GM21786 (cell line): Measurements from ENCODE around the gene CFAP73.

ENCODE experiments used
- ATAC-seq: cut with Tn5 transposase; IDR thresholded peaks from one replicate; pipeline ENCODE4 v1.9.1; 2021; ENCODE audit not compliant: unreplicated experiment

CFAP73 gene

DNA sequence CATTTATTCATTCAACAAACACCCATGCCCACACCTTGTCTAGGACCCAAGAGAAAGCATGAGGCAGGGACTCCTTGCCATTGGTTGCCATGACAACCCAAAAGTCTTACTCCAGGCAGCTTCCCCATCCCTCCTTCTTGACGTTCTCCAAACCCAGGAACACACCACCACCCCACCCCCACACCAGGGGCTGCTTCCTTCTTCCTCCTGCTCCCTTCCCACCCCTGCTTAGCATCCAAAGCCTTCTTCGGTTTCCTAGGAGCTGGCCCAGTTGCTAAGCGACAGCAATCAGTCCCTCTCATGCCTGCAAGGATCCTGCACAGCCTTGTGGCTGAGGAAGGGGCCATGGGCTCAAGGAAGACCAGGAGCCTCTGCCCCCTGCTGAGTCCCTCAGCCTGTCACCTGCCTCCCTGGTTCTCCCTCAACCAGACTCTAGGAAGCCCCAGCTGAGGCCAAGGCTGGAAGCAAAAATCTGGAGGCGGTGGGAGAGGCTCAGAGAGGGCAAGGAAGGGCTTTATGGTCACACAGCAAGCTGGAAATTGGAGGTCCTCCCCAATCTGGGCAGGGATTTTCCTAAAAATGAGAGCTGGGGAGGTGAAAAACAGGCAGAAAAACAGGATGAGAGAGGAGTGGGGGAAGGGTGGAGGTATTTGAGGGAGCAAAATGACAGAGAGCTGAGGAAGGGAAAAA, 29.4 kb upstream of the CFAP73 start:
- no peak for ATAC-seq

DNA sequence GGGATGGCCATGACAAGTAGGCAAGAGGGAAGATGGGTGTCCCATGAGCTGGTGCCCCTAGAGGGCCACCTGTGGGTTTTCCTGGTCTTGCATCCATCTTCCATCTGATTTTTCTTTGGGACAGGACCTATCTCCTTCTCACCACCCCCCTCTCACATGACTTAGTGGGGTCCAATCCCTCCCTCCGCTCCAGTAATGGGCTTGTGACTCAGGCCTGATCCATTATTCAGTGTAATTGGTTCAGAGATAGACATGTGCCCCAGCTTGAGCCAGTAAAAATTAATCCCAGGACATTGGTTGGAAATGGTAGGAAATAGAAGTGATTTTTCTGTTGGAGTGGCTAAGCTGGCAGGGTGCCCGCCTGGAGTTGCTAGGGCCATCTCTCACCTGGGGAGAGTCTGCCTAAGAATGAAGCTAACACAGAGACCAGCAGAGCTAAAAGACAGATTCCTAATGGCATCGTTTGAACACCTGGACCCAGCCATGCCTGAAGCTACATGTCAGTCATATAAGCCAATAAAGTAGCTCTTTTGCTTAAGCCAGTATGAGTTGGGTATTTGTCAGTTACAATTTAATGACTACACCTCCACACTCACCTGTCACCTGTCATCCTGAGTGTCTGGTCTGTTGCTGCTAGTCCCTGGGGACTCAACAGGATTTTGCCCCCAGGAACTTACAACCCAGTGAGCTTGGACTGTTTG, 28.7 kb upstream of the CFAP73 start:
- no peak for ATAC-seq

- ATAC-seq, result no peak
Observed at GRCh38 chr12:113127791-113128199, 21.7 kb upstream of the CFAP73 start.

DNA sequence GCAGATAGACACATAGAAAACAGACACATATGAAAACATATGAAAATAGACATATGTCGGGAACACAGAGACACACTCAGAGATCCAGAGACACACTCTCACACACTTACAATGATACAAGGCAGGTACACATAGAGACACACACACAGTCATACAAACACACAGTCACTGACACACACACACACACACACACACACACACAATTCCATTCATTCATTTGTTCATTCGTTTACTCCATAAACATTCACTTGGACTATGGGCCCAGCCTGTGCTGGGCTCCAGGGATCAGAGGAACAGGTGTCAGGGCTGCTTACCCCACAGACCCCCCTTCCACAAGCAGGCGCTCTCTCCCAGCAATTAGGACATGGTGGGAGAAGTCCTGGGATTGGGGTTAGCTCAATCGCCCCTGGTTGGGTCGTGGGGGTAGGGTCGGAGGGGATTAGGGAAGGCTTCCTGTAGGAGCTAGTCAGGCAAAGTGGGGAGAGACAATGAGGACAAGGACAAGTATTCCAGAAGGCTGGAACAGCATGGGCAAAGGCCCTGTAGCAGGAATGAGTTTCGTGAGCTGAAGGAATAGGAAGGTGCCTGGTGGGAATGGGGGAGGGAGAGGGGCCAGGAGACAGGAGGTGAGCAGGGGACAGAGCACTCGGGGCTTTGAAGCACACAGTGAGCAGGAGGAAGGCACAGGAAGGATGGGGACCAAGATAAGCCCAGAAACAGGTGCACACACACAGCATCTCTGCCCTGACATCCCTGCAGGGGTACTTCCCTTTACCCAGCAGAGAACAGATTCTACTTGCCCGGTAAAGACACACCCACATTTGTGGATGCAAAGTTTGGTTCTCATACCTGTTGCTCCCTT, 20.5 kb upstream of the CFAP73 start:
- no peak for ATAC-seq

- ATAC-seq, result no peak
Observed at GRCh38 chr12:113129664-113130456, 19.7 kb upstream of the CFAP73 start.

DNA sequence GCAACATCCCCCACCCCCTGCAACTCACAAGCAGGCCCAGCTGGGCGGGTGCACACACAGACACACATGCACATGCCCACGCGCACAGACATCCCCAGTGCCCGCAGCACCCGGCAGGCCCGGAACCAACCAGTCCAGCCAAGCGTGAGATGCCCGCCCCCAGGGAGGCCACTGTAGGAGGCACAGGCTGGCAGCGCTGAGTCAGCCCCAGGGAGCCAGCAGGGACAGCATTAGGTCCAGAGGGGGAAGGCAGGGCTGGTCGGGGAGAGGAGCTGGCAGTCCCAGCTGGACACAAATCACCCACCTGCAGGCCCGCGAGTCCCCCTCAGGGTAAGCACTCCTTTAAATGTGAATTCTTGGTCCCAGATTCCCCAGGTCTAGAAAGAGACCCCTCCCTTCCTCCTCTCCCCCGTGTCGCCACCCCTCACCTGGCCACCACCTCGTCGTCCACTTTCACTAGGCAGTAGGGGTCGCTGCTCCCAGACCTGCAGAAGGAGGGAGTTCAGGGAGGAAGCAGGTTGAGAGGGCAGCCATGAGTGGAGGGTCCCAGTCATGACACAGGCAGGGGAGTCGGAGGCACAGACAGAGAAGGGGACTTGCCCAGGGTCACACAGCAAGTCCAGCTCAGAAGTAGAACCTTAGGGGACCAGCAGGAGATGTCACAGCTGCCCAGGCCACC, 18.9 kb upstream of the CFAP73 start:
- ATAC-seq, result no peak

- no peak for ATAC-seq
Observed at GRCh38 chr12:113131556-113131955, 18.0 kb upstream of the CFAP73 start.

DNA sequence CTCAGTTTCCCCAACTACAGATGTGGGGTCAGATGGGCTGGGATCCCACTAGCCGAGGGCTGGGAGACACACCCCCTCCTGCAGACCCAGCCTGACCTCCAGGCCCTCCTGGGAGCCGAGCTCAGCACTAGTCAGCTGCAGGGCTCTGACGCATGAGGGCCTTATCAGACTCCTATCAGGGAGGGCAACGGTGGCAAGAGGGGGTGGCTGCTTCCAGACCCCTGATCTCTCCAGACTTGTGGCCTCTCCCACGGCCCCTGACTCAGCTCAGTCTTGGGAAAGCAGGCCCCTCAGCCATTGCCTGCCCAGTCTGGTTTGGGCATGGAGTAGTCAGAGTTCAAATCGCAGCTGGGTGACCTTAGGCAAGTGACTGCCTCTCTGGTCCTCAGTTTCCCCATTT, 16.5 kb upstream of the CFAP73 start:
- no peak for ATAC-seq

- no peak for ATAC-seq
Observed at GRCh38 chr12:113133666-113134065, 15.9 kb upstream of the CFAP73 start.

DNA sequence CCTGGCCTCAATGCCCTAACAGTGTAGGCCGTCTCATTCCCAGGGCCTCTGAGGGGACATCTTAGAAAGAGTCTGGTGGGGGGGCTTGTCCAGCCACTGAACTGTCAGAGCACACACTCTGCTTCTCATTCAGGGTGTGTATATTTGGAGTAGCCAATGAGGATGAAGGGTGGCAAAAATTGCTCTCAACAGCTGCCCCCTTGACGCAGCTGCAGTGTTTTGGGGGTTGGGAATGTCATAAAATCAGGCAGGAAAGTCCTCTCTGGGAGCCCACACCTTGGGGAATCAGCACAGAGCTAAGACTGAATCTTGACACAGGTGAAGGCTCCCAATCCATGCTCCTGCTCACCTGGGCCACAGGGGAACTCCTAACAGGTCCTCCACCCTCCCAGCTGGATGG, 15.5 kb upstream of the CFAP73 start:
- ATAC-seq, result no peak

- no peak for ATAC-seq
Observed at GRCh38 chr12:113134521-113134951, 15.0 kb upstream of the CFAP73 start.

GRCh38 chr12:113135178-113136127, 14.1 kb upstream of the CFAP73 start, which contains the start of gene RASAL1:
Gene RASAL1, minus strand, starts transcription at chr12:113135761. Its CDS starts 299 bp downstream, at chr12:113135462.
- ATAC-seq, result no peak

GRCh38 chr12:113136128-113136989, 13.2 kb upstream of the CFAP73 start:
- ATAC-seq, result no peak

DNA sequence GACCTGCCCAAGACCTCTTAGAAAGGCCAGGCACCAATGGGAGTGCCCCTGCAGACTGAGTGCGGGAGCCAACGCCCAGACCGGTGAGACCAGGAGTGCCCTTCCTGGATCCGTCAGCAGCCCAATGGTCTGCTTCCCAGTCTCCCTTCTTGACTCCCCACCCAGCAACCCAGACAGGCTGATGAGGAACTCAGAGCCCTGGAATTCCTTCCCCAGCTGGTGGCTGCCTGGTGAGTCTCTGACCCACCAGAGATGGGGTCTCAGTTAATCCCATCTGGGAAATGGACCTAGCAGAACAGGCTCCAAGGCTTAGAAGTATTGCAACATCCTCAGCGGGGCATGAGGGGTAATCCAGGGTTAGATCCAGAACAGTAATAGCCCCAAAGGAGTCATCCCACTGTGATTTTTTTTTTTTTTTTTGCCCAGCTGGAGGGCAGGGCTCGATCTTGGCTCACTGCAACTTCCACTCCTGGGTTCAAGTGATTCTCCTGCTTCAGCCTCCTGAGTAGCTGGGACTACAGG, 12.5 kb upstream of the CFAP73 start:
- no peak for ATAC-seq

- no peak for ATAC-seq
Observed at GRCh38 chr12:113137861-113138783, 11.4 kb upstream of the CFAP73 start.

- ATAC-seq, result no peak
Observed at GRCh38 chr12:113138826-113139225, 10.7 kb upstream of the CFAP73 start.

DNA sequence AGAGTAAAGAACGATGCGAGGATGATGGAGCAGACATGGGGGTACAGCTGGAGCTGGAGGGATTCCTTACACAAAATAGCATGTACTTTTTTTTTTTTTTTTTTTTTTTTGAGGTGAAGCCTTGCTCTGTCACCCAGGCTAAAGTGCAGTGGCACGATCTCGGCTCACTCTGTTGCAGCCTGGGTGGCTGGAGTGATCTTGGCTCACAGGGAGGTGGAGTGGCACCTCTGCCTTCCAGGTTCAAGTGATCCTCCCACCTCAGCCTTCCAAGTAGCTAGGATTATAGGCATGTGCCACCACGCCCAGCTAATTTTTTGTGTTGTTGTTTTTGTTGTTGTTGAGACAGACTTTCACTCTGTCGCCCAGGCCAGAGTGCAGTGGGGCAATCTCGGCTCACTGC, 8.8 kb upstream of the CFAP73 start:
- no peak for ATAC-seq
